Measurements from ENCODE around the gene GAPVD1. TPM values are rescaled to one million over a fixed set of nuclear protein-coding genes. Genes with fewer than 3 reads are reported as not detected.

GAPVD1 gene
- total and polyA plus RNA-seq, 2 of the 8 experiments (the other 6 are each of a cell fraction or from before 2014, with no cell fraction given) = 5.5 to 40.5 TPM

- Histone ChIP-seq H2BK15ac (ENCODE audit: low read length) (no peak overlapping the region), H3K36me3 (ENCODE audit: control insufficient read depth in 2 of 4, insufficient read depth in 4 of 4, low read length in 3 of 4) (no peaks in the 10 kb centered on the region), H2AK5ac (ENCODE audit: low read depth, low read length) (no peak overlapping the region), H3K79me1 (ENCODE audit: low read depth, low read length) (no peaks in the 10 kb centered on the region), H2BK12ac (ENCODE audit: low read depth, low read length) (no peak overlapping the region), H3K4me2 (ENCODE audit: insufficient read depth in 1 of 2, low read depth in 2 of 2, low read length in 2 of 2) (no peak overlapping the region), H2BK5ac (ENCODE audit: low read depth, low read length) (no peak overlapping the region), H2AFZ (ENCODE audit: low read length) (no peak overlapping the region), H3K9ac (replicated peaks in 1 of 4; ENCODE audit: extremely low read depth in 1 of 4, low read depth in 3 of 4, low read length in 3 of 4) (no peak overlapping the region), H3K27ac (ENCODE audit: low read depth, low read length) (no peak overlapping the region), H4K20me1 (replicated peaks in 1 of 2; ENCODE audit: control insufficient read depth in 1 of 2, insufficient read depth in 2 of 2, low read length in 2 of 2) (no peaks in the 10 kb centered on the region), H2BK20ac (ENCODE audit: low read length) (no peak overlapping the region), H4K8ac (ENCODE audit: extremely low read depth, insufficient read depth, low read length) (no peak overlapping the region), H3K4me1 (replicated peaks in 1 of 4; ENCODE audit: control insufficient read depth in 3 of 4, insufficient read depth in 4 of 4, low read length in 3 of 4) (peaks cover 0 to 3% (median 0%) of the 10 kb centered on the region in 4 experiments; a peak in 1 of 7 replicates), H3K18ac (ENCODE audit: extremely low read depth, low read length) (no peak overlapping the region), H2BK120ac (replicated peaks; ENCODE audit: low read depth, low read length) (no peak overlapping the region), H3K23ac (ENCODE audit: insufficient read length) (no peak overlapping the region), H3K23me2 (ENCODE audit: low read depth, low read length) (no peaks in the 10 kb centered on the region), H3K14ac (ENCODE audit: insufficient read length) (no peak overlapping the region), H3K4ac (replicated peaks; ENCODE audit: insufficient read length, low read depth, low read length) (no peak overlapping the region), H3K9me3 (ENCODE audit: insufficient read depth in 2 of 2, low read depth in 1 of 2, low read length in 1 of 2) (no peaks in the 10 kb centered on the region), H4K91ac (replicated peaks; ENCODE audit: insufficient read length, low read length) (no peak overlapping the region), H3K27me3 (replicated peaks in 1 of 4; ENCODE audit: control insufficient read depth in 3 of 4, extremely low read depth in 1 of 4, insufficient read depth in 3 of 4, low read length in 3 of 4) (no peaks in the 10 kb centered on the region; a peak in 1 of 7 replicates), H3K79me2 (ENCODE audit: control insufficient read depth in 1 of 2, insufficient read depth in 2 of 2, low read length in 2 of 2) (no peaks in the 10 kb centered on the region), H3K56ac (replicated peaks; ENCODE audit: insufficient read length, low read depth, low read length) (no peak overlapping the region), H4K5ac (ENCODE audit: insufficient read length, low read depth, low read length) (no peak overlapping the region), H3K4me3 (ENCODE audit: extremely low read depth in 1 of 4, insufficient read depth in 2 of 4, low read depth in 3 of 4, low read length in 4 of 4) (no peak overlapping the region)
- ChIA-PET POLR2A (ENCODE audit: partially characterized antibody) (no interaction called here), CTCF (ENCODE audit: partially characterized antibody) (interaction anchor here (0.7 kb wide), 1 partner anchor 939 kb away, joined by 3 read pairs; no protein-coding TSS in a partner anchor)
- WGBS, 2 experiments (ENCODE audit: extremely low coverage in 1 of 2, insufficient coverage in 1 of 2, insufficient read length in 1 of 2, insufficient replicate concordance in 2 of 2, low coverage in 1 of 2, low lambda C conversion rate in 2 of 2, missing lambda C conversion rate in 1 of 2) = 75% methylated on average over 6 of the region's 6 CpGs; no CpG with 5 or more reads in 1 of the 2 experiments
- DNase-seq (ENCODE audit: low read depth in 1 of 2, low spot score in 2 of 2) (no peak), FAIRE-seq (no peak)
- TF ChIP-seq CBX5 (IDR thresholded peaks at IDR 0.05; ENCODE audit: low read depth, low read length) (no peak), KDM1A (IDR thresholded peaks at IDR 0.05; ENCODE audit: borderline replicate concordance, low read length) (no peak), FOSL1 (IDR thresholded peaks at IDR 0.05; ENCODE audit: insufficient read depth, low read depth, low read length) (no peak), RBBP5 (IDR thresholded peaks at IDR 0.05; ENCODE audit: borderline replicate concordance, low read depth, low read length) (no peak), RAD21 (IDR thresholded peaks at IDR 0.05 in 1 of 2, conservative IDR thresholded peaks at IDR 0.05 in 1 of 2; ENCODE audit: low read depth in 2 of 2, low read length in 2 of 2) (no peak), TBP (IDR thresholded peaks at IDR 0.05; ENCODE audit: low read depth, low read length) (no peak), HDAC6 (IDR thresholded peaks at IDR 0.05; ENCODE audit: low read depth, low read length) (no peak), KDM4A (IDR thresholded peaks at IDR 0.05; ENCODE audit: low read depth, low read length, severe bottlenecking) (no peak), SIX5 (IDR thresholded peaks at IDR 0.05; ENCODE audit: low read depth, low read length) (no peak), CTBP2 (IDR thresholded peaks at IDR 0.05; ENCODE audit: borderline replicate concordance, insufficient read depth, insufficient read length, low read length) (no peak), ZNF274 (IDR thresholded peaks at IDR 0.05; ENCODE audit: borderline replicate concordance, extremely low read depth, low read length) (no peak), SIRT6 (IDR thresholded peaks at IDR 0.05; ENCODE audit: low read length) (no peak), GTF2F1 (IDR thresholded peaks at IDR 0.05; ENCODE audit: borderline replicate concordance, low read depth, low read length) (no peak)
Measured at GRCh38 chr9:125388978-125389377, 127.4 kb downstream of the GAPVD1 start.
